GM12875 (cell line): ENCODE measurements around the gene AEN.

Experiments
- H3K4me3 ChIP-seq: one replicate; pipeline ENCODE4 v1.5.1; 2011; ENCODE audit warnings: low read depth, low read length, control low read depth
- CTCF ChIP-seq: IDR thresholded peaks from 2 replicates; pipeline ENCODE4 v1.5.1; 2011; ENCODE audit warnings: low read depth, mild to moderate bottlenecking, control low read depth, inconsistent platforms, low read length, moderate library complexity, borderline replicate concordance; ENCODE audit not compliant: insufficient read depth

The AEN gene

GRCh38 chr15:88681610-88682221, 60.6 kb downstream of the AEN start:
- TF ChIP-seq CTCF = no peak
- H3K4me3 ChIP-seq = no peak overlapping the region
